GM21737 (cell line): ENCODE results near the gene CTRL.
A peak's percentile ranks its signal among the peaks of the same experiment; 100 is the strongest.
"Not testable (repeated sequence)": the region's sequence is repeated elsewhere in the genome, so short reads cannot be mapped to it uniquely, and the experiment has no call there.

Experiments
- ATAC-seq: cut with Tn5 transposase; IDR thresholded peaks from one replicate; pipeline ENCODE4 v1.9.1; 2021; ENCODE audit warnings: mild to moderate bottlenecking, moderate library complexity; ENCODE audit not compliant: unreplicated experiment

Gene CTRL

GRCh38 chr16:67931712-67932461 lies at the start of gene CTRL:
CTRL (minus strand) TSS chr16:67931862; CDS start chr16:67931852, 10 bp downstream.
- ATAC-seq, result no peak

- ATAC-seq, result no peak
Measured at GRCh38 chr16:67979955-67980678, 48.5 kb upstream of the CTRL start, which contains the start of gene DPEP3. DPEP3 (minus strand) TSS chr16:67980499; CDS start chr16:67980380, 119 bp downstream.

DNA sequence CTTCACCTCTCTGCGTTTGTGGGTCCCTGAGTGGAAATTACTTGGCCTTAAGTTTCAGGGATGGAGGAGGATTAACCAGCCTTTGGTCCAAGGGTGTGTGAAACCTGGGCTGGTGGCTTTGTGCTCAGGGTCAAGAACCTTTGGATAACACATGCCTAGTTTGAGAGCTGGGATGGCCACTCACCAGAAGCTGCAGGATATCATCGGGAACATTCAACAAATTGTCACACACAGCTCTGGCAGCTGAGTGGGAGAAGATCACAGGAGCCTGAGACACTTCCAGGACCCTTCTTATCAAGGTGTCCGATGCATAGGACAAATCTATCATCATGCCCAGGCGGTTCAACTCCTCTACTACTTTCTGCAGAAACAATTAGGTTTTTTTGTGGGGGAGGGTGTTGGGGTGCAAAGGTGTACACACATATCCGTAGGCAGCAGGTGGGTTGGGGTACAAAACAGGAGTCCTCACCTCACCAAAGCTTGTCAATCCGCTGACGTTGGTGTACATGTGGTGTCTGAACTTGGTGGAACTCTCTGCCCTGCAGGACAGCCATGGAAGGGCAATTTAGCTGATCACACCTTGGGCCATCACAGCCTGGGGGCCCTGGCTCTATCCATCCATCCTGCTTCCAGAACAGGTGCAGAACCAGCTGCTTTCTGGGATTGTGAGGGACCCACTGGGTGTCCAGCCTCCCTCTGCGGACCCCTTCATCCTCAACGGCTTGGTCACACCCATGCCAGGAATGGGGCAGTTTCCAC lies 46.0 kb upstream of the CTRL start:
- ATAC-seq, result no peak

- ATAC-seq, result no peak
Measured at GRCh38 chr16:67977005-67977404, 45.3 kb upstream of the CTRL start.

GRCh38 chr16:67976205-67976604 lies 44.5 kb upstream of the CTRL start:
- ATAC-seq, result no peak

DNA sequence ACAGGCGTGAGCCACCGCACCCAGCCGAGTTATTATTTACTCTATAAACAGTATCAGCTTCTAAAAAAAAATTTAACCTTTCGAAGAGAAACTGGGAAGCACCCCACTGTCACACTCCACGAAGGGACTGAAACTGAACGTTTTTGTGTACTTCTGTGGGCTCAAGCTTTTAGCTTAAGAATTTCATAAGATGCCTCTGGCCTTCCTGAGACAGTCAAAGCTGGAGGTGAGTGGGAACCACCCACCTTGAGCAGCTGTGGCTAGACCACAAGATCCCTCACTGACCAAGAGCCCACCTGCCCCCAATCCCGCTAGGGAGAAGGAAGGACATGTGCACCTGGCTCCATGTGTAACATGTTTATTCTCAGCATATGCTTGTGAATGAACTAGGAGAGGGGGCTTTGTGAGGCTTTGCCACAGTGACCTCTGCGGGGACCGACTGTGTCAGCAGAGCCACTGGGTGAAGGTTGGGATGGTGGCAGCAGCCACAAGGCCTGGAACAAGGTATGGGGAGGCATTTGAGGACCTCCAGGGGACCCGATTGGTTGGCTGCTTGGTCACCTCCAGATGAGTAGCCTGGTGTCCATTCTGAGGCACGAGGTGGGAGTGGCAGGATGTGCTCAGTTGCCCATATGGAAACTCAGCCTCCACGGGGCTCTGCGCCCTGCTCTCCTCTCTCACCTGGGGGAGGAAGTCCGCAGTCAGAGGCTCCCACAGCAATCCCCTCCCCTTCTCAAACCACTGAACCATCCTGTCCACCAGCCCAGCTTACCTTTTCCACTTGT lies 43.9 kb upstream of the CTRL start:
- no peak for ATAC-seq

DNA sequence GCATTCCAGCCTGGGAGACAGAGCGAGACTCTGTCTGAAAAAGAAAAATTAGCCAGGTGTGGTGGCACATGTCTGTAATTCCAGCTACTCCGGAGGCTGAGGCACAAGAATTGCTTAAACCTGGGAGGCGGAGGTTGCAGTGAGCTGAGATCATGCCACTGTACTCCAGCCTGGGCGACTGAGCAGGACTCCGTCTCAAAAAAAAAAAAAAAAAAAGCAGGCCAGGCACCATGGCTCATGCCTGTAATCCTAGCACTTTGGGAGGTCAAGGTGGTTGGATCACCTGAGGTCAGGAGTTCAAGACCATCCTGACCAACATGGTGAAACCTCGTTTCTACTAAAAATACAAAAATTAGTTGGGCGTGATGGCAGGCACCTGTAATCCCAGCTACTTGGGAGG lies 40.6 kb upstream of the CTRL start:
- ATAC-seq, result not testable (repeated sequence)

- no peak for ATAC-seq
Measured at GRCh38 chr16:67971111-67971510, 39.4 kb upstream of the CTRL start.

GRCh38 chr16:67969254-67970039 lies 37.8 kb upstream of the CTRL start:
- no peak for ATAC-seq

DNA sequence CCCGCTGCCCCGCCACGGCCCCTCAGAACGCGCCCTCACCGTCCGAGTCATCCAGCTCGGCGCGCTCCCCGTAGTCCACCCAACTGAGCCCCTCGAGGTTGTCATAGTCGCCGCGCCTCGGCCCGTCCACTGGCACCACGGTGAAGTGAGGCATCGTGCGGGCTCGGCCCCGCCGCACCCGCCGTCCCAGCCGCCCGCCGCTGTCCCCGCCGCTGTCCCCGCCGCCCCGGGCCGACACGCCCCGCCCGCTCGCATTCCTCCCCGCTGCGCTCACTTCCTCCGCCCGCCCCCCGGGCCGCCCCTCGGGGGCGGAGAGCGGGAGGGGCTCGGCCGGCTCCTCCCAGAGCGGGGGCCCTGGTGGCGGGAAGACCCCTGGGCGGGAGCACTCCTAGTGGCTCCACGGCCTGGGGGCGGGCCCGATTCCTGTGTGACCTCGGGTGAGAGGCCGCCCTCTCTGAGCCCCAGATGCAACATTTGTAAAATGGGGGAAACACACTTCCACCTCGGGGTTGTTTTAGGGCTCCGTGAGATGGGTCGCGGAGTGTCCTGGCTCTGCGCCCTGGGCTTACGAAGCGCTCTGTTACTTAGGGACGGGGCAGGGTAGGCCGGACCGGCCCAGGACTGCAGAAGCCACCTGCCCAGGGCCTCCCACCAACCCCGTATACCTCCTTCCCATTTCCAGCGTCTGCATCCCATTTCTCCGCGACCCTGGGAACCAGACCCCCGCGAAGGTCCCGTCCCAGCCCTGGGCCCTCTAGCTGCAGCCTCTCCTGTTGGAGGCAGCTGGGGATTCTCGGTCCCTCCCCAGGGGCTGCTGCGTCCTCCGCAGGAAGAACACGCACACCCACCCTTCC lies 37.0 kb upstream of the CTRL start, which contains the start of gene SLC12A4:
TSS of gene SLC12A4 (minus strand) at position 238 of the 854 bp plus-strand sequence. CDS start at position 154, 84 bp downstream.
- peak; percentile 81 for ATAC-seq

DNA sequence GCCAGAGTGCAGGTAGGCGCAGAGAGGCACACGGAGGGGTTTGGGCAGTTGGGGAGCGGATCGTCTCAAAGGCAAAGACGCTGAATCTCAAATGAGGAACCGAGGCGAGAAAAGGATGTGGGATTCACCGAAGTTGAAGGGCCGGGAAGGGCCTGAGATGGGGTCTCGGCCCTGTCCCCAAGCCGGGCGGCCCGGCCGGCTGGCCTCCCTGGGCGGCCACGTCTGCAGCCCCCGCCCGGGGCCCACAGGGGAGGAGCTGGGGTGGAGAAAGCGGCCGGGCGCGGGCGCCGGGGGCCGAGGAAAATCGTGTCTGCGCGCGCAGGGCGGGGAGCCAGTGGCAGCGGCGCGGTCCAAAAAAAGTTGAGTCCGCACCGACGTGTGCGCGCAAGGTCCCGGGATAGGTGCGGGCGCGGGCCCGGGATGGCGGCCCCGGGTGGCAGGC lies 36.3 kb upstream of the CTRL start:
- no peak for ATAC-seq

- ATAC-seq, result peak; percentile 10
Measured at GRCh38 chr16:67967183-67967957, 35.7 kb upstream of the CTRL start.

GRCh38 chr16:67966549-67967182 lies 35.0 kb upstream of the CTRL start:
- ATAC-seq, result no peak

DNA sequence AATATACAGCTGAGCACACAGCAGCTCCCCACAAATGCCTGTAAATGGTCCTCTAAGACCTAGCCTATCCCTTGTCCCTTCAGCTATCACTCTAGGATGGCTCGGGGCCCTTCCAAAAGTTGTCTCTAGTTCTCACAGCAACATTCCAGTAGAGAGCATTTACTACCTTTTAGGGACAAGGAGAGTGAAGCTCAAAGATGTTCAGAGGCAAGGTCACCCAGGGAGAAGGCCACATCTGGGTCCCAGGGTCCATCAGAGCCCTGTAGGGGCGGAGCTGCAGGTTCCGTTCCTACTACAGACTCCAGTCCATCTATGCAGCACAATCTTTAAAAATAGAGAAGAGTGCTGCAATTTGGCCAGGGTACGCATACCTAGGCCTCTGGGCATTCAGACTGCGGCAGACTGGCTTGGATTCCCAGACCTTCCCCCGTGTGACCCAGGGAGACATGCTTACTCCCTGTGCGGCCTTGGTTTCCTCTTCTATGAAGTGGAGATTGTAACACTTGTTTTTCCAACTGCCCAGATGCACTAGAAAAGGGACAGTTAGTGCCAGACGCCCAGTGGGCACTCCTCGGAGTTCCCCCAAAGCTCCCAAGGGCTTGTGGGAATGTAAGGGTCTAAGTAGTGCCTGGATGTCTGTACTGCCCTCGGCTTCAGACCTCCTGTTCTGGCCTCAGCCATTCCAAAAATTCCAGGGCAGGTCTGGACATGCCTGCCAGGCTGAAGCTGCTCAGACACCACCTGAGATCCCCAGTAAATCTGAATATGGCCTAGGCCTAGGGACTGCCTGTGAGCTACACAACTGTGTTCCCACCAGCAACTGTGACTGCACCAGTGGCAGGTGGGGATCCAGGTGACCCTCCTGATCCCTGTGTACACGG lies 34.2 kb upstream of the CTRL start:
- no peak for ATAC-seq

DNA sequence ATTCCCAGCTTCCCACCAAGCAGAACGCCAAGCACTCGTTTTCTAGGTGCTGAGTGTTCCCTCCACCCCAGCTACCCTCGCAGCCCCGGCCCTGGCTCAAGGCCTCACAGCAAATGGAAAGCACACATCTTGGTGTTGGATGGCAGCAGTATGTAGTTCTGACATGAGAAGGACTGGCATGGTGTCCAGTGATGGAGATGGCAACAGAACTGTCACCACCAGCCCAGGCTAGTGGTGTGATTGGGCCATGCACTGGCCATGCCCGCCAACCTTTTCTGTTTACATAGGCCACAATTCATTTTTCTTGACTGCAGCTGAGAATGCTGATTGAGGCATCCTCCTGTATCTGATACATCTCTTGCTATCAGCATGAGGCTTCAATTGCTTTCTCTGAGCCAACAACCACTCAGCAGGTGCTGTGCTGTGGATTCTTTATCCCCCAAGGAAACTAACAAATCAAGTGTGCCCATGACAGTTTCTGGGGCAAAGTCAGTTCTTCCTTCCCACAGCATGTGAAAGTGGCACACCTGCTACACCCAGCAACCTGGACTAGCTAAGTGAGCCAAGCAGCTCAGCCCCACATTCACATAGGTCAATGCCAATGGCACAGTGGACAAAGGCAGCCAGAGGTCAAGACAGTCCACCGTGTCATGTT lies 32.9 kb upstream of the CTRL start:
- no peak for ATAC-seq
